Mesodermal cell (in vitro differentiated cells): ENCODE data around the gene CGNL1.

Source experiments
- H3K27ac ChIP-seq: 2 replicates; pipeline ENCODE4 v1.7.0; 2013; ENCODE audit warnings: mild to moderate bottlenecking, low read depth, low read length, moderate library complexity; ENCODE audit not compliant: severe bottlenecking
- H3K36me3 ChIP-seq: 2 replicates; pipeline ENCODE4 v1.7.1; 2013; ENCODE audit warnings: mild to moderate bottlenecking, low read length, moderate library complexity; ENCODE audit not compliant: control insufficient read depth, insufficient read depth
- H3K4me1 ChIP-seq: one replicate; pipeline ENCODE4 v1.7.1; 2013; ENCODE audit warnings: mild to moderate bottlenecking, low read length; ENCODE audit not compliant: insufficient read depth, control insufficient read depth, poor library complexity, severe bottlenecking
- H3K4me3 ChIP-seq: 2 replicates; pipeline ENCODE4 v1.7.0; 2013; ENCODE audit warnings: low read length, control low read depth, mild to moderate bottlenecking; ENCODE audit not compliant: insufficient read depth, poor library complexity, severe bottlenecking; ENCODE audit errors: extremely low read depth
- H3K9me3 ChIP-seq: 2 replicates; pipeline ENCODE4 v1.7.1; 2013; ENCODE audit warnings: mild to moderate bottlenecking, low read length, moderate library complexity; ENCODE audit not compliant: control insufficient read depth
- WGBS, 2 experiments: methylation state at CpG; one replicate each; pipeline ENCODE4 v1.1.5; 2013; ENCODE audit warnings: missing lambda C conversion rate in 2 of 2; ENCODE audit not compliant: insufficient coverage in 2 of 2; 5-methylcytosine and 5-hydroxymethylcytosine counted together

CGNL1 gene

GRCh38 chr15:57440167-57440566 lies 63.9 kb downstream of the CGNL1 start:
- peak overlapping the region; percentile 88 for H3K27ac ChIP-seq

GRCh38 chr15:57440799-57441198 lies 64.5 kb downstream of the CGNL1 start:
- no CpG with 5 or more reads among the region's 1 CpG for WGBS, 2 experiments
- H3K4me3 ChIP-seq = no peak overlapping the region
- peaks cover 54% of the 10 kb centered on the region for H3K36me3 ChIP-seq
- H3K27ac ChIP-seq = peak overlapping the region; percentile 88
- peaks cover 64% of the 10 kb centered on the region for H3K4me1 ChIP-seq
- H3K9me3 ChIP-seq = no peaks in the 10 kb centered on the region

More at GRCh38 chr15:57440167-57440566, 63.9 kb downstream of the CGNL1 start:
- 64 to 100% methylated on average over 1 to 2 of the region's 3 CpGs for WGBS, 2 experiments
- Histone ChIP-seq H3K9me3 (no peaks in the 10 kb centered on the region), H3K4me3 (no peak overlapping the region), H3K4me1 (peaks cover 58% of the 10 kb centered on the region), H3K36me3 (peaks cover 50% of the 10 kb centered on the region)

GRCh38 chr15:57442335-57442734 lies 66.0 kb downstream of the CGNL1 start:
- peak overlapping the region; percentile 88 for H3K27ac ChIP-seq
- WGBS, 2 experiments = 44 to 74% methylated on average over 3 of the region's 3 CpGs
- peaks cover 67% of the 10 kb centered on the region for H3K36me3 ChIP-seq
- H3K4me3 ChIP-seq = no peak overlapping the region
- peaks cover 56% of the 10 kb centered on the region for H3K4me1 ChIP-seq
- H3K9me3 ChIP-seq = no peaks in the 10 kb centered on the region

- Histone ChIP-seq H3K27ac (no peak overlapping the region), H3K4me1 (peaks cover 52% of the 10 kb centered on the region), H3K36me3 (peaks cover 66% of the 10 kb centered on the region), H3K4me3 (no peak overlapping the region), H3K9me3 (no peaks in the 10 kb centered on the region)
- WGBS, 2 experiments = 96 to 99% methylated on average over 6 of the region's 8 CpGs
Observed at GRCh38 chr15:57443486-57443885, 67.2 kb downstream of the CGNL1 start.

- Histone ChIP-seq H3K4me1 (peaks cover 38% of the 10 kb centered on the region), H3K9me3 (no peaks in the 10 kb centered on the region), H3K4me3 (no peak overlapping the region), H3K27ac (peak overlapping the region; percentile 77), H3K36me3 (peaks cover 66% of the 10 kb centered on the region)
- WGBS, 2 experiments = 90 to 94% methylated on average over 2 of the region's 5 CpGs
Observed at GRCh38 chr15:57444877-57445513, 68.7 kb downstream of the CGNL1 start.

GRCh38 chr15:57445872-57446271 lies 69.6 kb downstream of the CGNL1 start:
- Histone ChIP-seq H3K27ac (peak overlapping the region; percentile 77), H3K4me1 (peaks cover 34% of the 10 kb centered on the region), H3K36me3 (peaks cover 73% of the 10 kb centered on the region), H3K9me3 (no peaks in the 10 kb centered on the region), H3K4me3 (no peak overlapping the region)
- WGBS, 2 experiments = no CpG with 5 or more reads among the region's 1 CpG

GRCh38 chr15:57446393-57446792 lies 70.1 kb downstream of the CGNL1 start:
- Histone ChIP-seq H3K4me1 (peaks cover 30% of the 10 kb centered on the region), H3K36me3 (peaks cover 73% of the 10 kb centered on the region), H3K4me3 (no peak overlapping the region), H3K9me3 (no peaks in the 10 kb centered on the region), H3K27ac (no peak overlapping the region)
- WGBS, 2 experiments = no CpG with 5 or more reads among the region's 3 CpGs

GRCh38 chr15:57451555-57451954 lies 75.2 kb downstream of the CGNL1 start:
- no peaks in the 10 kb centered on the region for H3K9me3 ChIP-seq
- no peak overlapping the region for H3K4me3 ChIP-seq
- peaks cover 76% of the 10 kb centered on the region for H3K36me3 ChIP-seq
- H3K27ac ChIP-seq = no peak overlapping the region
- H3K4me1 ChIP-seq = no peaks in the 10 kb centered on the region

GRCh38 chr15:57452090-57452754 lies 75.9 kb downstream of the CGNL1 start:
- Histone ChIP-seq H3K9me3 (no peaks in the 10 kb centered on the region), H3K36me3 (peaks cover 76% of the 10 kb centered on the region), H3K27ac (no peak overlapping the region), H3K4me1 (no peaks in the 10 kb centered on the region), H3K4me3 (no peak overlapping the region)
- 94 to 98% methylated on average over 9 of the region's 11 CpGs for WGBS, 2 experiments

GRCh38 chr15:57455929-57456328 lies 79.6 kb downstream of the CGNL1 start:
- Histone ChIP-seq H3K9me3 (no peaks in the 10 kb centered on the region), H3K4me3 (no peak overlapping the region), H3K4me1 (no peaks in the 10 kb centered on the region), H3K27ac (no peak overlapping the region), H3K36me3 (peaks cover 84% of the 10 kb centered on the region)
- WGBS, 2 experiments = no CpG with 5 or more reads among the region's 2 CpGs

- H3K9me3 ChIP-seq = no peaks in the 10 kb centered on the region
- no peak overlapping the region for H3K27ac ChIP-seq
- H3K4me1 ChIP-seq = no peaks in the 10 kb centered on the region
- peaks cover 91% of the 10 kb centered on the region for H3K36me3 ChIP-seq
- 88% methylated on average over 4 of the region's 4 CpGs; no CpG with 5 or more reads in 1 of the 2 experiments for WGBS, 2 experiments
- H3K4me3 ChIP-seq = no peak overlapping the region
Observed at GRCh38 chr15:57456559-57456958, 80.3 kb downstream of the CGNL1 start.
